HG03442 (cell line): Measurements from ENCODE around the gene CTXN1.
A peak's percentile ranks its signal among the peaks of the same experiment; 100 is the strongest.
"Not testable (repeated sequence)": the region's sequence is repeated elsewhere in the genome, so short reads cannot be mapped to it uniquely, and the experiment has no call there.

ENCODE experiments used
- ATAC-seq: cut with Tn5 transposase; IDR thresholded peaks from one replicate; pipeline ENCODE4 v1.9.1; 2021; ENCODE audit warnings: mild to moderate bottlenecking, moderate library complexity; ENCODE audit not compliant: unreplicated experiment

Gene CTXN1

GRCh38 chr19:7903244-7904073 is 22.5 kb downstream of the CTXN1 start, which contains the start of gene MAP2K7:
Gene MAP2K7 (plus strand): TSS chr19:7903877. CDS start chr19:7903945, 68 bp downstream.
- peak; percentile 79 for ATAC-seq

DNA sequence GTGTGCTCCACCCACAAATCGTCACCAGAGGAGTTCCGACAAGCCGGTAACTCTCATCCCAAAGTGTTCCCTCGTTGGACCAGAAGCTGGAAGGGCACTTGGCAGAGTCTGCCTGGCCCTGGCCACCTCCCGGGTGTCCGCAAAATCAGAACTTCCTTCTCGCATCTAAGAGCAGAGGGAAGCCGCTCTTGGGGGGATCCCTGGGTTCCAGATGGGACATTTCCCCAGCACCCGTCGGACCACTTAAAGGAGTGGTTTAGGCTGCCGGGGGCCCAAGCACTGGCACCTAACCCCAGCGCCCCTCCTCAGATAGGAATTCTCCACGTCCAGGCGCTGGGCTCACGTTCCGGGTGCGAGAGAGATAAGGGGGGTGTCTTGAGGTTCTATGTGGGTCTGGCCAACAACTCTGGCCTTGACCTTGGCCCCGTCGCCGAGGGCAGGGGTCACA is 23.1 kb downstream of the CTXN1 start:
- no peak for ATAC-seq

GRCh38 chr19:7901337-7901736 is 24.6 kb downstream of the CTXN1 start:
- ATAC-seq: no peak

GRCh38 chr19:7900931-7901330 is 25.0 kb downstream of the CTXN1 start:
- ATAC-seq: no peak

DNA sequence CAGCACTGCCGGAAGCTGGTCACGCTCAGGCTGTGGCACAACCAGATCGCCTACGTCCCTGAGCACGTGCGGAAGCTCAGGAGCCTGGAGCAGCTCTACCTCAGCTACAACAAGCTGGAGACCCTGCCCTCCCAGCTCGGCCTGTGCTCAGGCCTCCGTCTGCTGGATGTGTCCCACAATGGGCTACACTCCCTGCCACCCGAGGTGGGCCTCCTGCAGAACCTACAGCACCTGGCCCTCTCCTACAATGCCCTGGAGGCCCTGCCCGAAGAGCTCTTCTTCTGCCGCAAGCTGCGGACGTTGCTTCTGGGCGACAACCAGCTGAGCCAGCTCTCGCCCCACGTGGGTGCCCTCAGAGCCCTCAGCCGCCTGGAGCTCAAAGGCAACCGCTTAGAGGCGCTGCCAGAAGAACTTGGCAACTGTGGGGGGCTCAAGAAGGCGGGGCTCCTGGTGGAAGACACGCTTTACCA is 25.5 kb downstream of the CTXN1 start:
- no peak for ATAC-seq

- no peak for ATAC-seq
Observed at GRCh38 chr19:7899751-7900378, 26.1 kb downstream of the CTXN1 start.

- no peak for ATAC-seq
Observed at GRCh38 chr19:7898967-7899366, 27.0 kb downstream of the CTXN1 start.

DNA sequence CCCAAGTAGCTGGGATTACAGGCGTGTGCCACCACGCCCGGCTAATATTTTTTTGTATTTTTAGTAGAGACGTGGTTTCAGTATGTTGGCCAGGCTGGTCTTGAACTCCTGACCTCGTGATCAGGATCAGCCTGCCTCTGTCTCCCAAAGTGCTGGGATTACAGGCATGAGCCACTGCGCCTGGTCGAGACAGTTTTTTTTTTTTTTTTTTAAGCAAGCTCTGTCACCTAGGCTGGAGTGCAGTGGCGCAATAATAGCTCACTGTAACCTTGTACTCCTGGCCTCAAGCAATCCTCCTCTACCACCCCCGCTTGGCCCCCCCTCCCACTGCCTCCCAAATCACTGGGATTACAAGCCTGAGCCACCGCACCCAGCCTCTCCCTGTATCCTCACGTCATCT is 28.6 kb downstream of the CTXN1 start:
- no peak for ATAC-seq

GRCh38 chr19:7895565-7895964 is 30.4 kb downstream of the CTXN1 start:
- ATAC-seq: no peak

- ATAC-seq: no peak
Observed at GRCh38 chr19:7894612-7895309, 31.2 kb downstream of the CTXN1 start.

- ATAC-seq: not testable (repeated sequence)
Observed at GRCh38 chr19:7893362-7894101, 32.4 kb downstream of the CTXN1 start.

DNA sequence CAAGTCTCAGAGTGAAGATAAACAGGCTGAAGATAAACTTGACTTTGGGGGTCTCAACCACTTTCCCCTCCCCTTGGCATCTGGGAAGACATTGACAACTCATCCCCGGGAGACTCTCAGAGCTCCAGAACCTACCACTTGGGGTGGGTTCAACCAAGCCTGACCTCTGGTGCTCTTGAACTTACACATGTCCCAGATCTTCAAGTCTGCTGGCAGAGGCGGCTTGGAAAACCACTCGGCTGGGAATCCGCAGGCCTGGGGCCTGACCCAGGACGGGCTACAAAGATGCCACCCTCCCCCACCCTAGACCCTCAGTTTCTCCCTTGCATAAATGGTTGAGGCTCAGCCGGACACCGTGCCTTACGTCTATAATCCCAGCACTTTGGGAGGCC is 37.1 kb downstream of the CTXN1 start:
- ATAC-seq: no peak

DNA sequence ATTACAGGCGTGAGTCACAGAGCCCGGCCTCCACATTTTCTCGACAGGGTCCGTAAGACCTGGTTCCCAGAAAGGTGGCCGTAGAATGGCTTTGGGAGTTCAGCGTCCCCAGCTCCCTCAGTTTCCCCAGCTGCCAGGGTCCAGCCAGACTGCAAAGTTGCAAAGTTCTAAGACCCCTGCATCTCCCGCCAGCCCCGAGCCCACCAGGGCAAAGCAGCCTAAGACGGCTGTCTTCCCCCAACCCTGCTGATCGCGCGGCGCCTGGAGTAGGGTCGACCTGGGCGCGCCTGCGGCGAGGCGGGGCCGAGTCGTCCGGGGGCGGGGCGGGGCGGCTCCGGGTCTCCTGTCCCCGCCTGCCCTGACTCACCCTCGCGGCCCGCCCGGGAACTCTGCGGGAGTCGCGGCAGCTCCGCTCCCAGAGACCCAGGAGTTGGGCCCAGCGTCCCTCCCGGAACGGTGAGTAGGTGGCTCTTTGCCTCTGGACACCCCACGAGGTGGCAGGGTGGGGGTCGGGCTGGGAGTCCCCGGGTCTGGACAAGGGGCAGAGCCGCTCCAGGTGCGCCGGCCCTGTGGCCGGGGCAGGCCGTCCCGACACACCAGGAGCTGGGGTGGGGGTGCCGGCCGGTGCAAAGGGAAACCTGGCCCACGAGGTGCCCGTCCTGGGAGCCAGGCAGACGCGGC is 37.6 kb downstream of the CTXN1 start, which contains the start of gene LRRC8E:
Gene LRRC8E, plus strand, starts transcription at position 366 of the 681 bp plus-strand sequence. CDS start 7,094 bp downstream, outside the sequence.
- ATAC-seq: no peak

DNA sequence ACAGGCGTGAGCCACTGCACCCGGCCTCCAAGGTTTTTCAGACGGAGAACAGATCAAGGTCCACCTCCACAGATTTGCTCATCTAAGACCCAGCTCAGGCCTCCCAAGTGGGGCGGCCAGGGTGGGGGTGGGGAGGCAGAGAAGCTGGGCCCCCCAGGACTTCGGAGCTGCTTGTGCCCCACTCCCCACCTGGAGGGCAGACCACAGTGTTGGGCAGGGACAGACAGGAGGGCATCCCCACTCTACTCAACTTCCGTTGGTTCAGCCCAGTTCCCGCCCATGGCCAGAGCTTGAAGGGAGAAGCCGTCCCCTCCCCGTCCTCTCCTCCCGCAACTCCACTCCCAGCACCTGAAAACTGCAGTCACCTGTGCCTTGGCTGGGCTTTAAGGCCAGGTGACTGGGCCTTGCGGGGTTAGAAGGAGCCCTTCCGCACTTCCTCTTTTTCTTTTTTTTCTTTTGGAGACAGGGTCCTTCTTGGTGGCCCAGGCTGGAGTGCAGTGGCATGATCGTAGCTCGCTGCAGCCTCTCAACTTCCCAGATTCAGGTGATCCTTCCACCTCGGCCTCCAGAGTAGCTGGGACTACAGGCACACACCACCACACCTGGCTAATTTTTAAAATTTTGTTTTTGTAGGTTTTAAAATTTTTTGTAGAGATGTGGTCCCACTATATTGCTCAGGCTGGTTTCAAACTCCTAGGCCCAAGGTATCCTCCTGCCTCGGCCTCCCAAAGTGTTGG is 38.4 kb downstream of the CTXN1 start:
- ATAC-seq: no peak

GRCh38 chr19:7885818-7886217 is 40.1 kb downstream of the CTXN1 start:
- ATAC-seq: no peak

DNA sequence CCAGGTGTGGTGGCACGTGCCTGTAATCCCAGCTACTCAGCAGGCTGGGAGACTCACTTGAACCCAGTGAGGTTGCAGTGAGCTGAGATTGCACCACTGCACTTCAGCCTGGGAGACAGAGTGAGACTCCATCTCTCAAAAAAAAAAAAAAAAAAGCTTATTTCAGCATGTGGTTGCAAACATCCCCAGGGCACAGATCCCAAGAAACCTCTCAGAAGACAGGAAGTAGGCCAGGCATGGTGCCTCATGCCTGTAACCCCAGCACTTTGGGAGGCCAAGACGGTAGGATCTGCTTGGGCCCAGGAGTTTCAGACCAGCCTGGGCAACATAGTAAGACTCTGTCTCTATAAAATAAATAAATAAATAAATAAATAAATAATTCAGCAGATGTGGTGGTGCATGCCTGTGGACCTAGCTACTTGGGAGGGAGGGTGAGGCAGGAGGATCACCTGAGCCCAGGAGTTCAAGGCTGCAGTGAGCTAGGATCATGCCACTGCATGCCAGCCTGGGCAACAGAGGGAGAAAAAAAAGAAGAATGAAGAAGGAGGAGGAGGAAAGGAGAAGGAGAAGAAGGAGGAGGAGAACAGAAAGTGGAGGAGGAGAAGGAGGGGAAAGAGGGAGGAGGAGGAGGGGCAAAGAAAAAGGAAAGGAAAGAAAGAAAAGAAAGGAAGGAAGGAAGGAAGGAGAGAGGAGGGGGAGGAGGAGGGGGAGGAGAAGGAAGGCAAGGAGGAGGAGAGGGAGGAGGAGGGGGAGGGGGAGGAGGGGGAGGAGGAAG is 42.0 kb downstream of the CTXN1 start:
- no peak for ATAC-seq

DNA sequence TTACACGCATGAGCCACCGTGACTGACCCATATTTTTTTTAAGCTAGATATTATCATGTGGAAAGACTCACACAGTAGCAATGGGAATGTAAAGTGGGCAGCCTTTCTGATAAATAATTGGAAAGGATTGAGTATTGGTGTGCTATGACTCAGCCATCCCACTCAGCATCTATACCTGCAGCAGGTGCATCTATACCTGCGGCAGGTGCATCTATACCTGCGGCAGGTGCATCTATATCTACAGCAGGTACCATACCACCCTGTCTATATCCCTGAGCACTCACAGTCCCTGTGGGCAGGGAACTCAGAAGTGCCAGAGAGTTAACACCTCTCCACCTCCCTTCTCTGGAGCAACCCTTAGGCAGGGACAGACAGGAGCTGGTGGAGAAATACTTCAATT is 42.8 kb downstream of the CTXN1 start:
- ATAC-seq: no peak

DNA sequence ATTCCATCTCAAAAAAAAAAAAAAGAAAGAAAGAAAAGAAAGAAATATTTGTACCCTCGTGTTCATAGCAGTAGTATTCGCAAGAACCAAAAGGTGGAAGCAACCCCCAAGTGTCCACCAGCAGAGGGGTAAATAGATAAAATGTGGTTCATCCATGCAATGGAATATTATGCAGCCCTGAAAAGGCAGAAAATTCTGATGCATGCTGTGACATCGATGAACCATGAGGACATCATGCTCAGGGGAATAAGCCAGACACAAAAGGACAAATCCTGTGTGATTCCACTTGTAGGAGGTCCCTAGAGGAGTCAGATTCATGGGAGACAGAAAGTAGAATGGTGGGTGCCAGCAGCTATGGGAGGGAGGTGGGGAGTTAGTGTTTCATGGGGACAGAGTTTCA is 44.0 kb downstream of the CTXN1 start:
- ATAC-seq: no peak

GRCh38 chr19:7879836-7880235 is 46.1 kb downstream of the CTXN1 start:
- ATAC-seq: no peak
